GM13977 (cell line): ENCODE results near the gene COL4A1.

Experiments used
- DNase-seq: peaks from one replicate; pipeline ENCODE4 v3.0.0; 2012; ENCODE audit warnings: low spot score
- in situ Hi-C: fragments of 300-500 bp; cut with MboI; formaldehyde crosslinking; loops from one replicate; pipeline ENCODE4 v1.12.0; 2022; ENCODE audit warnings: low sequenced_read_pairs, low pct_unique_long_range_greater_than_20kb, mixed read lengths, inconsistent platforms; ENCODE audit not compliant: unreplicated experiment
- TF ChIP-seq, protein P1 (sequence below): IDR thresholded peaks from 2 replicates; pipeline ENCODE4 v1.5.1; 2012; ENCODE audit warnings: mild to moderate bottlenecking, control low read depth; ENCODE audit not compliant: insufficient read depth; ENCODE audit errors: extremely low read depth, missing control alignments

The COL4A1 gene

DNA sequence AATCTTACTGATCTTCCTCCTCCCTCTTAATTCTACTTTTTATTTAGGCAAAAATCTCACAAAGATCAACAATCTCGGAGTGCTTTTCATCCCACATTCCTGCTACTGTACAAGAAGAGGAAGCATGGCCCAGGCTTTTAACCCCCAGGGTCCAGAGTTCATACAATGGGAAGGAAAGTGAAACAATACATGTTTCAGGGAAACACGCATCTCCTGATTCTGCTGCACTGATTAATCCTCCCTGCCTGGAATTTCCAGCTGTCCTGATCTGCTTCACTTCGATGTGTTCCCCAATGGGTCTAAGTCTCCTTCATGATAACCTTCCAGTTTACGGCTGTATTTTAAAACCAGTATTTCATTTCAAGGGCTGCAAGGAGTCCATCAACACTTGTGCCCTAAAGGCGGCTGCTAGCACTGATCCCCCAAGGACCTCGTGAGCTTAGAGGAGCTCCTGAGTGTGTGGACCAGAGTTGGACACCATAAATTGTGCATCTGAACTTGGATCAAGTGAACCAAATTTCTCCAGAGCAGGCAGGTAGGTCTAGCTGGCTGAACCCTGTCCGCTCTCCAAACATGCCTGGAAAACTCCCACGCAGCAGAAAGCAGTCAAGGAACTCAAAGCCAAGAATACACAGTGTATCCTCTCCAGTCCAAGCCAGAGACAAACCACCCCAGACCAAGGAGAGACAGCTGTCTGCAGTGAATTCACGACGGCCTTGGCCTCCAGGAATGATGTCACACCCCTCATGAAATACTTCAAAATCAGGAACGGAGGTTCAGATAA is 44.3 kb downstream of the COL4A1 start:
- TF ChIP-seq, protein P1, sequence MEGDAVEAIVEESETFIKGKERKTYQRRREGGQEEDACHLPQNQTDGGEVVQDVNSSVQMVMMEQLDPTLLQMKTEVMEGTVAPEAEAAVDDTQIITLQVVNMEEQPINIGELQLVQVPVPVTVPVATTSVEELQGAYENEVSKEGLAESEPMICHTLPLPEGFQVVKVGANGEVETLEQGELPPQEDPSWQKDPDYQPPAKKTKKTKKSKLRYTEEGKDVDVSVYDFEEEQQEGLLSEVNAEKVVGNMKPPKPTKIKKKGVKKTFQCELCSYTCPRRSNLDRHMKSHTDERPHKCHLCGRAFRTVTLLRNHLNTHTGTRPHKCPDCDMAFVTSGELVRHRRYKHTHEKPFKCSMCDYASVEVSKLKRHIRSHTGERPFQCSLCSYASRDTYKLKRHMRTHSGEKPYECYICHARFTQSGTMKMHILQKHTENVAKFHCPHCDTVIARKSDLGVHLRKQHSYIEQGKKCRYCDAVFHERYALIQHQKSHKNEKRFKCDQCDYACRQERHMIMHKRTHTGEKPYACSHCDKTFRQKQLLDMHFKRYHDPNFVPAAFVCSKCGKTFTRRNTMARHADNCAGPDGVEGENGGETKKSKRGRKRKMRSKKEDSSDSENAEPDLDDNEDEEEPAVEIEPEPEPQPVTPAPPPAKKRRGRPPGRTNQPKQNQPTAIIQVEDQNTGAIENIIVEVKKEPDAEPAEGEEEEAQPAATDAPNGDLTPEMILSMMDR = no peak
- in situ Hi-C loops = no loop called here
- no peak for DNase-seq

DNA sequence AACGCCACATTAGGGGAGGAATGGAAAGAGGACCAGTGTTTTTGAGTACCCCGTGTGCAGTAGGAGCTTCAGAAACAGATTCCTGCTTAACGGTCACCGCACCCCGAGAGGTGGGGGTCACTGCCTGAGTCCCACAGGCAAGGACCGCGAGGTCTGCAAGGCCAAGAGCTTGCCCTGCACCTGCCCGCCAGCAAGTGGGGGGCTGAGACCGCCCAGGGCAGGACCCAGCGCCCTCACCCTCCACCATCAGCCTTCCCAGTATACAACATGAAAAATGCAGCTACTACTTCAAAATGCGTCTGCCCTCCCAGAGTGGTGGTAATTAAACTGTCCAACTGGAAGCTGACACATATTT is 44.9 kb downstream of the COL4A1 start:
- in situ Hi-C loops = no loop called here
- no peak for DNase-seq
- TF ChIP-seq, protein P1 = no peak

DNA sequence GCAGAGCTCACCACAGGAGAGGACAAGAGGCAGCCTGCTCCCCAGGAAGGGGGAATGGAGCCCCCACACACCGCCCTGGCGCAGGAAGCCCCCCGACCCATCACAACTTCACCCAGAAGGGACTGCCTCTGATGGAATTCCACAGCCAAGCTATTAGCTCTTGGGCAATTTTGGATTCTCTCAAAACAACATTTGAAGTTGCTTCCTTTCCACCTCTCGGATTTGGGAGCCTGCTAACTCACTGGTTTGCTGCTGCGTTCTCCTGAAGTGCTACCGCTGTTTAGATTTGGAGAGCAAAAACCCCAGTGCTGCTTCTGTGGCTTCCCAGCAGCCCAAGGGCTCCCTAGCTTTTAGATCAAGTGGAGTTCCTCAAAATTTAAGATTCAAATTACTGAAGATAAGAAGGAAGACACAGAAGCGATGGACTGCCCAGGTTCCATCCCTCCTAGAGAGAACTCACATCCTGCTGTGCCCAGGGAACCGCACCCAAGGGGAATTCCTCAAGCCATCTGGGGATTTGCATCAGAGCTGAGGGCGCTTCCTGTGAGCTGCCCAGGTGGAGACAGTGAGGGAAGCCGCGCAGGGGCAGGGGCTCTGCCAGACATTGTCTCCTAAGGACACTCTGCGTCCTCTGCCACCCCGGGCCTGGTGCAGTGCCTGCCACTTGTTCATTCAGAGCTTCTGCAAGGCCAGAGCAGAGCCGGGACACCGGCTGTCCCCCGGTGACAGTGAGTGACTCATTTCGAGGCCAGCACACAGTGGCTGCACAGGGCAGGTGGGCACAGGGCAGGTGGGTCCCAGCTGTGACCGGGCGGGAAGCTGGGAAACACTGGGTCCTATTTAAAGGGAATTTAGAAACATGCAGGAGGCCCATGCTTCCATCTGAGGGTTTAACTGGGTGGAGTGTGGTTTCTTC is 45.5 kb downstream of the COL4A1 start:
- in situ Hi-C loops = no loop called here
- TF ChIP-seq, protein P1 = no peak
- no peak for DNase-seq

DNA sequence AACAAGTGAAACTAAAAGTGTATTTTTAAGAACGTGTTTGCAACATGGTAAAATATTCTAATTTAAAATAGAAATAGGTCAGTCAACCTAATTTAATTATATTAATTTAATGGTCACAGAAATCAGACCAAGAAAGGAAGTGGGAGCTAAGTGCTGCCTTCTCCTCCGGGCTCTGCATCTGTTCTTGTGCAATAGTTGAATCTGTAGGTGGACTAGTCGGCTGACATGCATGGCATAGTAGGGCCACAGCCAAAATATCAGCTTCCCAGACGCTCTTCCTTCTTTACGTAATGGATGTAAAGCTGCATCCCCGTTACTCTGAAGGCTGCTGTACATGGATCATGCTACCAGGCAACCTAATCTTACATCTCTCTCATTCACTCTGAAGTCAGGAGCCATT is 47.3 kb downstream of the COL4A1 start:
- TF ChIP-seq, protein P1 = no peak
- no peak for DNase-seq
- in situ Hi-C loops = no loop called here

DNA sequence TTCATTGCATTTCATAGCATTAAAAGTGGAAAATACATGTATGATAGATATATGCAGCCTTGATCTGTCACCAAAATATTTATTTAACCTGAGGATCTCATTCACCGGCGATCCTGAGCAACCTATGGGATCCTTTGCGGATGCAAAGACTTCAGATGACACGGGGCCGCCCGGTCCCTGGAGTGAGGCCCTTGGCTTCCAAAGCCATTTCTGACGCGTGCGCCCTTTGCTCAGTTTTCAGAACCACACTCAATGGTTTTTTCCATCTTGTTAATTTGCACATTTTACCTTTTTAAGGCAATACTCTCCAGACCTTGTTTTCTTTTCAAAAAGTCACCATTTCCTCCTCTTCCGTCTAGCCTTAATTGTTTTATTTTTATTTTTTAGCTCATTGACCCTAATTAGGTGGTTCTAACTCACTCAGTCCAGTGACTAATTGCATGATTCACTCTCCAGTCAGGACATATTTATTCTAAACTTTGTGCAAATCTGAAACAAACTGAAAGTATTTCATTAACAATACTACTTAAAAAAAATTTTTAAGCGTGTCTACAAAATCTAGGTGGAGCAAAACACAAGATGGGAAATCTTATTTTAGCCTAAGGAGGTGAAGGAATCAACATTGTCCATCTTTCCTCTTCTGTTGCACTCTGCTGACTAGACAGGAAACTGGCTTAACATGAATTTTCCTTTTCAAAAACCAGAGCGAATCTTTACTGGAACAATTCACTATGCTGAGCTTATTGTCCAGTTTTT is 47.9 kb downstream of the COL4A1 start:
- DNase-seq = no peak
- TF ChIP-seq, protein P1 = no peak
- in situ Hi-C loops = no loop called here

DNA sequence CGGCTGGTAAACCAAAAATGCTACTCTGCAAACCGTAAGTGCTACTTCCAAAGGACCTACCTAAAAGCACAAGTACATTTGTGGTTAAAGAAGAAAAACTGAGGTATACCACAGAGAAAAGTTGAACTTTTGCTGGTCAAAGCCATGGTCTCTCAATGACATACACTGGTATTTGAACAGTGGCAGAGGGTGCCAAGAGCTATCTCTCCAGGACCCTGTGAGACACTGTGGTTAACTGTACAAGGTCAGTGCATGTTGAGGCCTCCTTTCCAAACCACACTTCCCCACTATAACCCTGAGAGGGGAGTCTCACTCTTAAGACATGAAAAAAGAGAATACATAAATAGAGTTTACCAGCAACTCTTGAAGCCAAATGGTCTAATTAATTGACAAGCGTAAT is 49.5 kb downstream of the COL4A1 start:
- TF ChIP-seq, protein P1 = no peak
- DNase-seq = no peak
- in situ Hi-C loops = no loop called here
